GM19035 (cell line): Measurements from ENCODE around the gene SLC7A14.

Source experiments
- ATAC-seq: cut with Tn5 transposase; IDR thresholded peaks from one replicate; pipeline ENCODE4 v1.9.1; 2021; ENCODE audit not compliant: unreplicated experiment

SLC7A14 gene

DNA sequence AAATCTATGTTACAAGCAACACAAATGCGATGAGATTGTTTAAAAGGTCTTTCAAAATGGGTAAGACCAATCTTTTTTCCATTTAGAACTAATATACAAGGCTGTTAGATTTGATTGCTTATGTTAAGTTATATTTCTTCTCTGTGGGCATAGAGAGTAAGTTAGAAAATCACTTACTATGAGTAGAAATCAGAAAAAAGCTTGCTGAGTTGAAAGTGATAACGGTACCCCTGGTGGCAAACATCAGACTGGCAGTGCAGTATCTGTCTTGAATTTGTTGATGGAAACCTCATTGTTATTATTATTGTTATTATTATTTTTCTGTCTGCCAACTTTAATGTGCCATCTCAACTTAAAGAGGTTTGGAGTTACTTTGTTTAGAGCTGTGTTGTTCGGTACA, 154.8 kb downstream of the SLC7A14 start:
- no peak for ATAC-seq

DNA sequence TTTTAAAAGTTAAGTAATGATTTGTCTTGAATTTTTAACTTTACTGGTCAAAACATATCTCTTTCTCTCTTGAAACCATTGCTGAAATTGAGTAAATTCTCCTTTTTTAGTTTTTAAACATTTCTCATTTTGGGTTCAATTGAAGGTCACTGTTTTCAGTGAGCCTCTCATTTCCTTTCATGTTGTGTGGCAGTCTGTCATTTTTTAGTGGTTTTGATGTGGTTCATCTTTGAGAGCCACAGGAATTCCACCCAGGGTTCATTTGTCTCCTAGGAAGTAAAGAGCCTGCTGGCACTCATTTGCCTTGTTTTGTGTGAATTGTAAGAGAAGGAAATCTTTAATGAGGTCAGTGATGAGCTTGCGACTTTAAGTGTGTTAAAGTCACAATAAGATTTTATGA, 156.8 kb downstream of the SLC7A14 start:
- ATAC-seq, result peak; percentile 56

DNA sequence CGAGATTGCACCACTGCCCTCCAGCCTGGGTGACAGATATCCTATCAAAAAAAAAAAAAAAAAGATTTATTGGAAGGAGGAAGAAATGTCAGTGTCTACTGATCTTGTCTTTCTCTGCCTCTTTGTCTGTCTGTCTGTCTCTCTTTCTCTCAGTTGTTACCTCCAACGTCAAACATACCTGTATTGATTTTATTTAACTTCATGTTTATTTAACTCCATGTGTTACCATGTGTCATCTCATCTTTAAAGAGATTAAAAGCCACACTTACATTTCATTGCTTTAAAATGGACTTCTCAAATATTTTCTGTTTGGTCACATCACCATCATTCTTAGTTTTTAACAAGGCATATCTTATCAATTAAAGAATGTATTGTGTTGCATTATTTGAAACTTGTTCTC, 157.8 kb downstream of the SLC7A14 start:
- no peak for ATAC-seq

DNA sequence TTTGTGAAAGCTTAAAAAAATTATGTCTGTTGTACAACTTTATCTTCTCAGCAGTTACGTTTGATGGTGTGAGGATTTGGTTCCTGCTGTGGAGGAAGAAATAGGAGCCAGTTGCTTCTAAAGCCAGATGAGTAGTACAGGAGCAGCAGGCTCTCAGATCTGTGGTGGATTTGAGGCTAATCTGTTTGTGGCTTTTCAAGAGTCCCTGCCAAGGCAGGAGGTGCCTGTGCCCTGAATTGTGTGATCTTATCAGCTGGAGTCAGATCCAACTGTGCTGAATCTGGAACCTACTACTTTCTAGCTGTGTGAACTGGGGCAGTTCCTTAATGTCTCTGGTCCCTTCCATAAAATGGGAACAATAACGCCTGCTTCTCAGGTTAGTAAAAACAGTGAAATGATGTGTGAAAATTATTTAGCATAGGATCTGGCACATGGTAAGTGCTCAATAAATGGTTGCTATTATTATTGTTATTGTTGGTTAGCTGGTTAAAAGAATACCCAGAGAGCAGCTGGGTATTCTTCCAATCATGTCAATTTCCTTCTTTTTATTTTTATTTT, 159.6 kb downstream of the SLC7A14 start:
- no peak for ATAC-seq

DNA sequence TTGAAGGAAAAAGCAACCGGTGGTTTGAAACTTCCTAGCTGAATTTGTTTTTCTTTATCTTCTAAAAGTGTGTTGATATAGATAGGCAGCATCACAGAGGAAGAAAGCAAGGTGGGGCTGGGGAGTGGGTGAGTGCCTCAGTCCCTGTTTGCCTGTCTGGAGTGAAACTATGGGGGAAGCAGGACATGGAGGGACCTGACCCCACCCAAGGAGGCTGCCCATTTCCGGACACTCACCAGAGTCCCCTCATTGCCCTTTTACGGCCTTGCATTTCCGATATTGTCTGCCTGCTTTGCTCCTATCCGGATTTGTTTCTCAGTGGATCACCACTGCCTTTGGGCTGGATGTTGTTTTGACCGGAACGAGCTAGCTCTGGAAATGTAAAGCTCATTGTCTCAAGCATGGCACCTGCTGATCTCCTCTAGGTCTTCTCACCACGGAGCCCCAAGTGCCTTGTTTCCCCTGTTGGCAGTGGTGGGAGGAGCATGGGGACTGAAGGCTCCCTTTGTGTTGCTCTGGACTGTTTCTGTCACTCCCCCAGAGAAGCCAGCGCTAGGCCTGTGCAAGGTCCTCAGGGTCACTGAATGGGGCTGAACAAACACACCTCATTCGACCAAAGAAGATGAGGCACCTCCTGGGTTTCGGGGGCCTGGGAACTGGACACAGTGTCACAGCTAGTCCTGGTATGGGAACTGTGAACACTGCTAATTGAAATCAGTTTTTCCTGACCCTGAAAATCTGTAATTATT, 160.2 kb downstream of the SLC7A14 start:
- no peak for ATAC-seq

DNA sequence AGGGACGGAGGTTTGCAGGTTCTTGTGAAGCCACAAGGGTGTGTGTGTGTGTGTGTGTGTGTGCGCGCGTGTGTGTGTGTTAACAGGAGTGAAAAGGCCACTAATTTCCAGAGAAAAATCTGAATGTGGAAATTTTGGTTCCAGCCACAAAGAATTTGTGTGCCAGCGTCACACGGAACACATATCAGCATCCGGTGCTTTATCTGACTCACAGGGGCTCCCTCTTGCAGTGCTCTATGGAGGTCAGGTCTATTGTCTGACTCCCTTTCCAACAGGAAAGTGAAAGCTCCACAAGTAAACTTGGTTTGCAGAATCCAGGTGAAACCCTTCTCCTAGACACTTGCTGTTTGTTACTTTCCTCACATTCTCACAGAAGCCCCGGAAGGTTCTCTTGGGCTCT, 161.0 kb downstream of the SLC7A14 start:
- ATAC-seq, result no peak

DNA sequence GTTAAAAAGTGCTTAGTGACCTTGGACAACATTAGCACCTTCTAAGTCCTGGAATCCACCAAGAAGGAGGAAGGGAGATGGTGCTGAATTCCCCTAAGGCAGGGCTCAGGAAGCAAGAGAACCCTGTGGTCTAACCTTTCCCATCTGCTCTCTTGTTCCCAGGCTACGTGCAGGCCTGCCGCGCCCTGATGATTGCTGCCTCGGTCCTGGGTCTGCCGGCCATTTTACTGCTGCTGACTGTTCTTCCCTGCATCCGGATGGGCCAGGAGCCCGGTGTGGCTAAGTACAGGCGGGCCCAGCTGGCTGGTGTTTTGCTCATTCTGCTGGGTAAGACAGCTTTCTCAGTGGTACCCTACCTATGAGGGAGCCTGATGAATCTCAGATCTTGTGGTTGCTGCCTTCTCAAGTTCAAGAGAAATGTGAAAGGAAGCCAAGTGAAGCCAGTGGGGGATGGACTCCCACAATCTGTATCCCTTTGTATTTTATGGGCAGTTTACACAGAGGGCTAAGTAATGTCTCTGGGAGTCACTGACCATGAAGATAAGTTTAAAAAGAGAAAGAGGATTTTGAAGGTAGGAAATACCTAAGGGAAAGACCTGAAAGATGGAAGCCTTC, 162.8 kb downstream of the SLC7A14 start:
- ATAC-seq, result no peak

DNA sequence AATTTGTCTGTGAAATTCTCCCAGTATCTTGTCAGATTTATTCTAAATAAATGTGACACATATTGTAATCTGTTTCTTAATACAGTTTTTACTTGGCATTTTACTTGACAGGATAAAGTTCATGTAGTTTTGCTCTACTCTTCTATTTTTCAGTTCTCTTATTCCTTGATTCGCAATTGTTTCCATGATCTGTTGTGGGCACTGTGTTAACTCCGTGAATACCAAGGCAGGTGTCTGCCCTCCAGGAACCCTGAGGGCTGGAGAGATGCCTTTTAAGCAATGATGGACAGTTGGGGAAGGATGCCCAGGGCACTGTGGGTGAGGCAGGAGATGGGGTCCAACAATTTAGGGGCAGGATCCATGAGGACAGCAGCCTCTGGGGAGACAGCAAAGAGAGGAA, 164.1 kb downstream of the SLC7A14 start:
- no peak for ATAC-seq

DNA sequence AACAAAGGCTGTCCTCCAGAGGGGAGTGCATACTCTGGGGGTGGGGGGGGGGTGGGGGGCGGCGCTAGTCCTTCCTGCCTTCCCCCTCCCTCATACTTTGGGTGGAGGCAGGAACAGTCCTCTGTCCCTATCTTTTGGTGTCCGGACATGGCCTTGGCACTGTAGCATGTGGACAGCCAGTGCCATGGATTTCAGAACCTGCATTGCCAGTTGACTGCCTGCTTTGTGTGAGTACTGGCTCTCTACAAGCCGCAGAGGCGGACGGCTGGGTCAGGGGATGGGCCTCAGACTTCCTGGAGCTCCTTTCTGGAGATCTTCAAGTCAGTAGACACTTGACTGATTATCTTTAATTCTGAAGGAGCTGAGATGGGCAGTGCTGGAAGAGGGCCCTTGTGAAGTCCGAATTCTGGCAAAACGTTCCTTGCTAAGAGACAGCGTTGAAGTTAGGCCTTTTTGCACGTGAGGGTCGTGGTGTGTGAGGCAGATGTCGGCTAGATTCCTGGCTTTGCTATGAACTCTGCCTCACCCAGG, 164.7 kb downstream of the SLC7A14 start:
- ATAC-seq, result no peak

DNA sequence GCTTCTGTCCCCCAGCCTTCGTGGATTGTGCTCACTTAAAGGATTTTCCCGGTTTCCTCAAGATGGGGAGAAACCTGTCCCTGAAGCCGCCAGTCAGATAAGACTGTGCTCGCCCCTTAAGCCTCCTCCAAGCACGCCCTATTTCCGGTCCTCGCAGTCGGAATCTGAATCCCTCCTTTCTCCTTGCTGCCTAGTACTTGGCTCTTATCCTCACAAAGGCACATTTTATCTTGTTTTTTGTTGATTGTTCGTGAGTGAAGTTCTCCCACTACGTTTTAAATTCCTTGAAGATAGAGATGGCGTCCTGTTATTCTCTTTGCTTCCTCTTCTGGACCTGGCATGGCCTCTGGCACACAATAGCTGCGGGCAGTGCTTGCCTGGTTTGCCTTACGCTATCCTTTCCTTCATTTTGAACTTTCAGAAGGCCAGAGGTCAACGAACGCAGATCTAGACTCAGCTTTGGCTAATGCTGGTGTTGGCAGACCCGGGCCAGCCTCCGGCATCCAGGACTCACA, 165.5 kb downstream of the SLC7A14 start:
- no peak for ATAC-seq

DNA sequence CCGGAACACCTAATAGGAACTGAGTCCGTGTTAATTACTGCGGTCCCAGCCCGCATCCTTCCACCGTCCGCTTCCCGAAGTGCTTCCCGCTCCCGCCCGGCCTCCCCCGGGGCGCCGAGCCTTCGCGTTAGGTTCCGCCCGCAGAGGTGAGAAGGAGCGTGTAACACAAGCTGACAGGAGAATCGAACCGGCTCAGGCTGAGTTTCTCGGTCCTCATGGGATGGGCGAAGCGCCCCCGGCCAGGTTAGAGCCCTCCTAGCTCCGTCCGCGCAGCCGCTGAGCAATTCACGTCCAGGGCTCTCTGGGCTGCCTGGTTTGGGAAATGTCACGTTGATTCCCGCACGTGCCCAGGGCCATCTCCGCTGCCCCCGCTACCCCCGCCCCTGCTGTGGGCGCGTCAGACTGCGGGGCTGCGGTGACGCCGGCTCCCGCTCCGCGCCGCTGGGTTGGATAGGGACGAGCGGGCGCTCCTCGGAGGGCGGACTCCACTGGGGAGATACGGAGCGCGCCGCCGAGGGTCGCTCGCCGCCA, 166.3 kb downstream of the SLC7A14 start:
- ATAC-seq, result no peak

DNA sequence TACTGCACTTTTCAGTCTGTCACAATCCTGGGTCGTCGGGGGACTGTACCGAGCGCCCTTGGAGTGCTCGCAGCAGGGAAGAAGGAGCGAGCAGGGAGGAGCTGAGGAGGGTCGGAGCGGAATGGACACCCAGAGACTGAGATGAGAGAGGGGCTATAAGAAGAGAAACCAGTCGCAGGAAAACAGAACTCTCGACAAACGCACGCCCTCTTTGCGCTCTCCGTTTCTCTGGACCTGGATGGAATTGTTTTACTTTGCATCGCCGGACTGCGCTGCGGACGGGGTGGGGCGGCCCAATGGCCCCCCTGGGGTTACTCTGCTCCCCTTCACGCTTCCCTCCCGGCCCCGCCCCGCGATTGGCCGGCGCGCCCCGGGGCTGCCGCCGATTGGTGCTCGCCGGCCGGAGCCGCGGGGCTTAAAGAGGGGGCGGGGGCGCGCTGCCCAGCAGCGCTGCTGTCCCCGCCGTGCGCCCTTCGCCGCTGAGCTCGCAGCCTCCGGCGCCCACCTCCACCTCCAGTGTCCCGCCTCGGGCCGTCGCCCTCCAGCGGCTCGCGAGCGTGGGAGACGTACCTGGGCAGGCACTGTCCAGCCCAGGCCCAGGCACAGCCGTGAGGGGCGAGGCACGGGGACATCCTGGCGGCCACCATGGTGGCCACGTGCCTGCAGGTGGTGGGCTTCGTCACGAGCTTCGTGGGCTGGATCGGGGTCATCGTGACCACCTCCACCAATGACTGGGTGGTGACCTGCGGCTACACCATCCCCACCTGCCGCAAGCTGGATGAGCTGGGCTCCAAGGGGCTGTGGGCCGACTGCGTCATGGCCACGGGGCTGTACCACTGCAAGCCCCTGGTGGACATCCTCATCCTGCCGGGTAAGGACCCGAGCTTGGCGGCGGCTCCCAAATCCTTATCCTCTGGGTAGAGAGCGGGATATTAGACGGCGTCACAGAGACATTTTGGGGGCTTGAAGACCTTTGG, 167.2 kb downstream of the SLC7A14 start, which contains the start of gene CLDN11:
Gene CLDN11, plus strand, starts transcription at position 447 of the 977 bp plus-strand sequence. Its CDS starts 199 bp downstream, at position 646.
- ATAC-seq, result no peak

DNA sequence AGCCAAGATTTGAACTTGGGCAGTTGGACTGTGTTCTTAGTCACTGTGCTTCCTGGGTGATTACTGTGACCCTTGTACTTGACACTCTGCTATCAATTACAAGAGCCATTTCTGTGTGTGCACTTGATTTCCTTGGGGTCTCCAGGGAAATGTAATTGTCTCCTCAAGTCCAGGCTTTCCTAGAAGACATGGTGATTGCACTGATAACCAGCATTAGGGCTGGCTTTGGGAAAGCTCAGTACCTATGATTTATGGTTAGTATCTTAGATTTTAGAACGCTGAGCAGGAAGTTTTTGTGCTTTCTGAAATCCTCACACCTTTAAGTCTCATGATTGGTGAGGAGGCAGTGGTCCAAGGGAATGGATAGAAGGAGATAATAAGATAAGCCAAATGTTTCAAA, 168.8 kb downstream of the SLC7A14 start:
- no peak for ATAC-seq

DNA sequence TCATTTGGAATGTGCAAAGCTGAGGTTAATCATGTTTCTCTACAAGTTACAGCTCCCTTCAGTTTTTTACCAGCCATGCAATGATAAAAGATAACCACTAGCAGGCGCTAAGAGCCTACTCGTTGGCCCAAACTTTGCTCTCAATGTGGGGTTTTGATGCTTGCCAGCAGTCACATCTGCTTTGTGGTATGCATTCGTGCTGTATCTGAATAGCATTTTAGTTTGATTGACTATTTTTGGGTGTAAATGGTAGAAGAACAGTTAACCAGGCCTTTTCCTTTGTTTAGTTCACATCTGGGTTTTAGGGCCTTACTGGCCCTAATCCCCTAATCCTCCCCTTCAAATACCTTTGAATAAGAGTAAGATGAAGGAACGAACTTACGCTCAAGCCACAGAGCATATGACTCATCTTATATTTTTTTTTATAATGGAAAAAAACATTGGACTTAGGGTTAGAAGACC, 171.6 kb downstream of the SLC7A14 start:
- ATAC-seq, result peak; percentile 76

DNA sequence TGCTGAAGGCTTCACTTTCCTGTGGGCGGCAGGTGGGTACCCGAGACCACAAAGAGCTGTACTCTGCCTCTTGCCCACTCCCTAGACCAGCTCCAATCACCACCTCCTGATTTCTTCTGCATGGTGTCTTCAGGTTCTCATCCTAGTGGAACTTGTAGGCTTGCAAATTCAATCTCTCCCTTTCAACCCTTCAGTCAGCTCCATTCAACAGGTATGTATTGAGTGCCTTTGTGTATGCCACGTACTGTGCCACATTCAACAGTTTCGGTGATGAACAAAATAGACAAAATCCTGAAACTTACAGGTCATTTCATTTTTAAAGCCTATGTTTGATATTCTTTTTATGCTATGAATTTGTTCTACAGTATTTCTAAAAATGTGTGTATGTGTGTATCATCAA, 172.6 kb downstream of the SLC7A14 start:
- no peak for ATAC-seq

DNA sequence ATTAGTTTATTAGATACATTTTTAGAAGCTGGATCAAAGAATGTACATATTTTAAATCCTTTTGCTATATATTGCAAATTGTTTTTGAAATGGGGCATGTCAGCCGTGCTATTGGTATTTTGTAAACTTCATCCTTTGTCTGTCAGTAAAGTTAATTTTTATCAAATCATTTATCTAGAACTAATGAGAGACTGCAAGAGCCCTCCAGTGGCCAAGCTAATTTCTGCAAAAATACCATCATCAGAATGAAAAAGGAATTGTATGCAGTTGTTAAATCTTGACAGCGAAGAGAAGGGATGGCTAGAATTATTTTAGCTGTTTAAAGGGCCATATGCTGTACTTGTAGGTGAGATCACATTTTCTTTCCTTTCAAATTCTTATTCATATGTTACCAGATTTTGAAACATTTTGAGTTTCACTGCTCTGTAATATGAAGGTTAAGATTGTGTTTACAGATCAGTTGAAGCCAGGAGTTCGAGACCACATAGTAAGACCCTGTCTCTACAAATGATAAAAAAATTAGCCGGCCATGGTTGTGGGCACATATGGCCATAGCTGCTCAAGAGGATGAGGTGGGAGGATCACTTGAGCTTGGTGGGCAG, 175.3 kb downstream of the SLC7A14 start:
- no peak for ATAC-seq
